Stomach (tissue), 4 donors: ENCODE data around the gene HSF4.

Experiments
- POLR2AphosphoS5 ChIP-seq, 3 donors: sonication (generic); formaldehyde crosslinking; IDR thresholded peaks; one replicate each; pipeline ENCODE4 v1.6.1; 2016; ENCODE audit warnings: antibody characterized with exemption in 3 of 3
- TF ChIP-seq, protein P1 (sequence below), 7 experiments: fragments of 450-650 bp in 4 of 7; fragments of 200-600 bp in 3 of 7; sonication (generic) in 3 of 7; IDR thresholded peaks; one replicate each; pipeline ENCODE4 v1.5.1; 2016 to 2019; ENCODE audit warnings: antibody characterized with exemption in 7 of 7, control low read depth in 2 of 7, mild to moderate bottlenecking in 1 of 7

DNA sequence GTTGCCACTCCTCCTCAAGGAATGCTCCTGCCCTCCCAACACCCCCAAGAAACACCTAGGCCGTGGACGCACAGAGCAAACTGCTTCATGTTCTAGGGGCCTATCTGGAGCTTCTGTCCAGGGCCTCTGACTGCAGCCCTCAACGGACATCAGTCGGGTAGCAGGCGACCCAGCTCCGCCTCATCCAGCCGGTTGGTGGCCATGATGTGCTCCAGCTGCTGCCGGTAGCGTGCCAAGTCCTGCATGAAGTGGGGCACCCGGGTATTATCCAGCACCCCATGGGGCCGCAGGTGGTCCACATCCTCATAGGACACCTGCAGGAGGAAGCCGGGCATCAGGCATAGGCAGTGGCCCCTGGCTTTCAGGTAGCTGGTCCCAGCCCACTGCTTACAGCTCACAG, 12.1 kb downstream of the HSF4 start:
- no peak for TF ChIP-seq POLR2AphosphoS5 (IDR thresholded peaks at IDR 0.05)
- TF ChIP-seq, protein P1, sequence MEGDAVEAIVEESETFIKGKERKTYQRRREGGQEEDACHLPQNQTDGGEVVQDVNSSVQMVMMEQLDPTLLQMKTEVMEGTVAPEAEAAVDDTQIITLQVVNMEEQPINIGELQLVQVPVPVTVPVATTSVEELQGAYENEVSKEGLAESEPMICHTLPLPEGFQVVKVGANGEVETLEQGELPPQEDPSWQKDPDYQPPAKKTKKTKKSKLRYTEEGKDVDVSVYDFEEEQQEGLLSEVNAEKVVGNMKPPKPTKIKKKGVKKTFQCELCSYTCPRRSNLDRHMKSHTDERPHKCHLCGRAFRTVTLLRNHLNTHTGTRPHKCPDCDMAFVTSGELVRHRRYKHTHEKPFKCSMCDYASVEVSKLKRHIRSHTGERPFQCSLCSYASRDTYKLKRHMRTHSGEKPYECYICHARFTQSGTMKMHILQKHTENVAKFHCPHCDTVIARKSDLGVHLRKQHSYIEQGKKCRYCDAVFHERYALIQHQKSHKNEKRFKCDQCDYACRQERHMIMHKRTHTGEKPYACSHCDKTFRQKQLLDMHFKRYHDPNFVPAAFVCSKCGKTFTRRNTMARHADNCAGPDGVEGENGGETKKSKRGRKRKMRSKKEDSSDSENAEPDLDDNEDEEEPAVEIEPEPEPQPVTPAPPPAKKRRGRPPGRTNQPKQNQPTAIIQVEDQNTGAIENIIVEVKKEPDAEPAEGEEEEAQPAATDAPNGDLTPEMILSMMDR (IDR thresholded peaks at IDR 0.05) = no peak
